ENCODE measurements around the gene TAPT1.

The TAPT1 gene

GRCh38 chr4:16237715-16238114, 11.4 kb upstream of the TAPT1 start:
- Histone ChIP-seq H3K9me3 (ENCODE audit: low read length) (no peaks in the 10 kb centered on the region), H3K4me3 (ENCODE audit: low read length) (no peak overlapping the region), H3K36me3 (ENCODE audit: insufficient read depth, low read length) (no peaks in the 10 kb centered on the region), H3K4me1 (ENCODE audit: insufficient read depth, low read length) (no peaks in the 10 kb centered on the region), H3K27me3 (ENCODE audit: insufficient read depth, low read length) (no peaks in the 10 kb centered on the region), H2AFZ (ENCODE audit: low read depth, low read length) (no peak overlapping the region)

DNA sequence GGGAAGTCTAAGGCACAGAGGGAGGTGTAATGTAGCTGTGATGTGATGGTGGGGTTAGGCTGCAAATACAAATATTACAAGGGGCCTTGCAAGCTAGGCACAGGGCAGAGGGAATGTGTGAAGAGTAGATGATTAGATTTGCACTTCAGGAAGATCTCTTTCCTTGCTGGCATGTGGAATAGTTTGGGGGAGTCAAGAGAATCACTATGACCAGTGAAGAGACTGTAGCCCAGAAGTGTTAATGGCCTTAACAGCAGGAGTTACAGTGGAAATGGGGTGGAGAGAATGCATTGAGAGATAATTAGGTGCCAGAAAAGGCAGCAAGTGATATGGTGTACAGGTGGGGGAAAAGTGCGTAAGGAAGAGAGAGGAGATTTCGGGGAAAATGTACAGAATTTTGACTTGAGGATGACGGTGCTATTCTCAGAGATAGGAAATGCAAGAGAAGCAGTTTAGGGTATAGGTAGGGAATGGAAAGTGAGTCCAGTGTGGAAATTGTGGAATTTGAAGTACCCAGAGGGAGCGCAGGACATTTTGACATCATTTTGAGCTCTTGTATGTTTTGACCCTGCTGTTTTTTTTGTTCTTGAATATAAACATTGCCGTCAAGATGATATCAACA, 10.2 kb upstream of the TAPT1 start:
- Histone ChIP-seq H3K9me3 (ENCODE audit: low read length) (no peaks in the 10 kb centered on the region), H3K27me3 (ENCODE audit: insufficient read depth, low read length) (no peaks in the 10 kb centered on the region), H3K4me1 (ENCODE audit: insufficient read depth, low read length) (no peaks in the 10 kb centered on the region), H2AFZ (ENCODE audit: low read depth, low read length) (no peak overlapping the region), H3K4me3 (ENCODE audit: low read length) (no peak overlapping the region), H3K36me3 (ENCODE audit: insufficient read depth, low read length) (no peaks in the 10 kb centered on the region)

- Histone ChIP-seq H3K36me3 (ENCODE audit: insufficient read depth, low read length) (no peaks in the 10 kb centered on the region), H3K4me1 (ENCODE audit: insufficient read depth, low read length) (no peaks in the 10 kb centered on the region)
Measured at GRCh38 chr4:16235209-16235608, 8.9 kb upstream of the TAPT1 start.

DNA sequence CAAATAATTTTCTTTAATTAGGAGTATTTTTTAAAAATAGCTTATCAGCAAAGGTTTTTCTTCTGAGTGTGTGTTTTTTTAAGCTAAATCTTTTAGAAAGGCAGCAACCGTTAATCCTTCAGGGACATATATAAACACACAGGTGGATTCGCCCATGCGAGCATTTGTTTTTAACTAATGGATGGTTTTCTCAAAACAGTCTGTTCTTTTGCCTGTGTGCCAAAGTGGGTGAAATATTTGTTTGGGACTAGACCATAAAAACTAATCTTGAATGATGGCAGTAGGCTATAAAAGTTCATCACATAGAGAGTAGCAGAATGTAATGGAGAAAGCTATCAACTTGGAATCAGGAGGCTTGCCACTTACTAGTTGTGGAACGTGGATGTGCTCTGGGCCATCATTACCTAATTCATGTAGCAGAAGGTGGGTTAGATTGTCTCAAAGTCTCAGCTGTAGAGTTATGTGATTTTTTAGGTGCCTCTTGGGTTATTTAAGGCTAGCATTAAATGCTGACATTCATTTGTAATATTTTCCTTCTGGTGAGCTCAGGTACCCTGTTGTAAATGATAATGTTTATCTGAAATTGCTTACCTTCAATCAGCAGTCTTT, 7.4 kb upstream of the TAPT1 start:
- H3K9me3 ChIP-seq (ENCODE audit: low read length): no peaks in the 10 kb centered on the region
- H3K4me3 ChIP-seq (ENCODE audit: low read length): no peak overlapping the region
- no peaks in the 10 kb centered on the region for H3K4me1 ChIP-seq (ENCODE audit: insufficient read depth, low read length)
- H2AFZ ChIP-seq (ENCODE audit: low read depth, low read length): no peak overlapping the region
- H3K27me3 ChIP-seq (ENCODE audit: insufficient read depth, low read length): no peaks in the 10 kb centered on the region
- H3K36me3 ChIP-seq (ENCODE audit: insufficient read depth, low read length): no peaks in the 10 kb centered on the region

More at GRCh38 chr4:16235209-16235608, 8.9 kb upstream of the TAPT1 start:
- Histone ChIP-seq H3K9me3 (ENCODE audit: low read length) (no peaks in the 10 kb centered on the region), H2AFZ (ENCODE audit: low read depth, low read length) (no peak overlapping the region), H3K4me3 (ENCODE audit: low read length) (no peak overlapping the region), H3K27me3 (ENCODE audit: insufficient read depth, low read length) (no peaks in the 10 kb centered on the region)

- Histone ChIP-seq H3K4me1 (ENCODE audit: insufficient read depth, low read length) (peaks cover 8% of the 10 kb centered on the region), H3K36me3 (ENCODE audit: insufficient read depth, low read length) (no peaks in the 10 kb centered on the region), H3K27me3 (ENCODE audit: insufficient read depth, low read length) (no peaks in the 10 kb centered on the region), H2AFZ (ENCODE audit: low read depth, low read length) (no peak overlapping the region), H3K4me3 (ENCODE audit: low read length) (no peak overlapping the region), H3K9me3 (ENCODE audit: low read length) (no peaks in the 10 kb centered on the region)
Measured at GRCh38 chr4:16231570-16232245, 5.4 kb upstream of the TAPT1 start.

DNA sequence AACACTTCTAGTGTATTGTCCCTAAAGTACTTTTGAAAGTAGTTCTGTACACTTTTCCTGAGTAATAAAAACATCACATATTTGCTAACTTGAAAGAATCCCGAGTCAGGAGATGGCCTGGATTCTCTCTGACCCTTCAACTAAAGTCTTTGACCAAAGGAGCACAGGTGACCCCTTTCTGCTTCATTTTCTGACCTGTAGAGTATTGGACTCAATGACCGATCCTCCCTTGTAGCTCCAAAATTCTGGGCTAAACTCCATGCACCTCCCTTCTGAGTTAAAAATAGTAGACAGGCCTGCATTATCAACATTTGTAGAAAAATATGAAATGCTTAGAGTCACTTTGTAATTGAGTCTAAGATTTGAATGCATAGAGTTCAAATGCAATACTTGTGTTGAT, 4.0 kb upstream of the TAPT1 start:
- Histone ChIP-seq H3K36me3 (ENCODE audit: insufficient read depth, low read length) (no peaks in the 10 kb centered on the region), H3K4me1 (ENCODE audit: insufficient read depth, low read length) (peaks cover 13% of the 10 kb centered on the region), H2AFZ (ENCODE audit: low read depth, low read length) (no peak overlapping the region), H3K4me3 (ENCODE audit: low read length) (no peak overlapping the region), H3K27me3 (ENCODE audit: insufficient read depth, low read length) (no peaks in the 10 kb centered on the region), H3K9me3 (ENCODE audit: low read length) (no peaks in the 10 kb centered on the region)

DNA sequence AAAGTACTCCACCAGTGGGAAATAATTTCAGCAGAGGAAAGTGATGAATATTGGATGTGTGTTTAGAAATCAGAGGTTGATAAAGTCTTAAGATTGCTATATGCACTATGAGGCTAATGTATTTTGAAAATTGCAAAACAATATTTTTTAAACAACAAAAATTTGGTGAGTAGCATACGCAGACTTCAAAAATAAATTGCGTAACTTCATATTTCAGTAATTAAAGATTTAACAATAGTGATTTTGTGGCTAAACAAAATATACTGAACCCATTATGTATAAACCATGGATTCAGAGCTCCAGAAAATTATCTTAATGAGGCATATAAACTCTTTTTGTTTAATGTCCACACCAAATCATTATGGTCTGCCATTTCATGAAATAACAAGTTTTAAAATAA, 3.3 kb upstream of the TAPT1 start:
- Histone ChIP-seq H3K4me3 (ENCODE audit: low read length) (no peak overlapping the region), H3K27me3 (ENCODE audit: insufficient read depth, low read length) (no peaks in the 10 kb centered on the region), H3K9me3 (ENCODE audit: low read length) (no peaks in the 10 kb centered on the region), H3K4me1 (ENCODE audit: insufficient read depth, low read length) (peaks cover 20% of the 10 kb centered on the region), H3K36me3 (ENCODE audit: insufficient read depth, low read length) (no peaks in the 10 kb centered on the region), H2AFZ (ENCODE audit: low read depth, low read length) (no peak overlapping the region)

DNA sequence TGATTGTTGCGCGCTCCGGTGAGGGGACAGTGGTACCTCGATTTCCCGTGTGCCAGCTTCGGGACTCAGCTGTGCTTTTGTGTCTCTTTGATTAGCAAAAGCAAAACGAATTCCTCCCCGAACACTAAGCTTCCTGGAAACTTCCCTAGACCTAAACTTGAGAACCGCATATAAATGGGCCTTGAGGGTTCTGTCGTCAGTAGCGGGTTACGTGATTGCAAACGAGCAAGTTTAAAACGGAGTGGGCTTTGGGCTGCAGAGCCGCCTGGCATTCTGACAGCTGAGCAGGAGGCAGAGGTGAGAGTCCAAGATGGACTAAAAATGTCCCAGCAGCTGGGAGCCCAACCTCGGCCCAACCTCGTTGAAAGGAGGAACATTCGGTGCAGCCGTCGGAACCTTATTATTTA, 1.2 kb upstream of the TAPT1 start:
- H3K36me3 ChIP-seq (ENCODE audit: insufficient read depth, low read length): no peaks in the 10 kb centered on the region
- peaks cover 24% of the 10 kb centered on the region for H3K4me1 ChIP-seq (ENCODE audit: insufficient read depth, low read length)
- no peaks in the 10 kb centered on the region for H3K27me3 ChIP-seq (ENCODE audit: insufficient read depth, low read length)
- H2AFZ ChIP-seq (ENCODE audit: low read depth, low read length): peak overlapping the region; percentile 50
- no peaks in the 10 kb centered on the region for H3K9me3 ChIP-seq (ENCODE audit: low read length)
- peak overlapping the region; percentile 74 for H3K4me3 ChIP-seq (ENCODE audit: low read length)

- Histone ChIP-seq H3K27me3 (ENCODE audit: insufficient read depth, low read length) (no peaks in the 10 kb centered on the region), H2AFZ (ENCODE audit: low read depth, low read length) (peak overlapping the region; percentile 50), H3K36me3 (ENCODE audit: insufficient read depth, low read length) (no peaks in the 10 kb centered on the region), H3K9me3 (ENCODE audit: low read length) (no peaks in the 10 kb centered on the region), H3K4me1 (ENCODE audit: insufficient read depth, low read length) (peaks cover 24% of the 10 kb centered on the region), H3K4me3 (ENCODE audit: low read length) (peak overlapping the region; percentile 74)
Measured at GRCh38 chr4:16226816-16227461, 668 bp upstream of the TAPT1 start.

GRCh38 chr4:16225167-16225862, 956 bp downstream of the TAPT1 start:
- H3K27me3 ChIP-seq (ENCODE audit: insufficient read depth, low read length): no peaks in the 10 kb centered on the region
- peak overlapping the region; percentile 74 for H3K4me3 ChIP-seq (ENCODE audit: low read length)
- no peaks in the 10 kb centered on the region for H3K9me3 ChIP-seq (ENCODE audit: low read length)
- H2AFZ ChIP-seq (ENCODE audit: low read depth, low read length): no peak overlapping the region
- peaks cover 24% of the 10 kb centered on the region for H3K4me1 ChIP-seq (ENCODE audit: insufficient read depth, low read length)
- H3K36me3 ChIP-seq (ENCODE audit: insufficient read depth, low read length): no peaks in the 10 kb centered on the region

GRCh38 chr4:16224264-16225166, 1.8 kb downstream of the TAPT1 start:
- peaks cover 2% of the 10 kb centered on the region for H3K9me3 ChIP-seq (ENCODE audit: low read length)
- H2AFZ ChIP-seq (ENCODE audit: low read depth, low read length): no peak overlapping the region
- no peaks in the 10 kb centered on the region for H3K36me3 ChIP-seq (ENCODE audit: insufficient read depth, low read length)
- peak overlapping the region; percentile 74 for H3K4me3 ChIP-seq (ENCODE audit: low read length)
- no peaks in the 10 kb centered on the region for H3K27me3 ChIP-seq (ENCODE audit: insufficient read depth, low read length)
- peaks cover 24% of the 10 kb centered on the region for H3K4me1 ChIP-seq (ENCODE audit: insufficient read depth, low read length)

DNA sequence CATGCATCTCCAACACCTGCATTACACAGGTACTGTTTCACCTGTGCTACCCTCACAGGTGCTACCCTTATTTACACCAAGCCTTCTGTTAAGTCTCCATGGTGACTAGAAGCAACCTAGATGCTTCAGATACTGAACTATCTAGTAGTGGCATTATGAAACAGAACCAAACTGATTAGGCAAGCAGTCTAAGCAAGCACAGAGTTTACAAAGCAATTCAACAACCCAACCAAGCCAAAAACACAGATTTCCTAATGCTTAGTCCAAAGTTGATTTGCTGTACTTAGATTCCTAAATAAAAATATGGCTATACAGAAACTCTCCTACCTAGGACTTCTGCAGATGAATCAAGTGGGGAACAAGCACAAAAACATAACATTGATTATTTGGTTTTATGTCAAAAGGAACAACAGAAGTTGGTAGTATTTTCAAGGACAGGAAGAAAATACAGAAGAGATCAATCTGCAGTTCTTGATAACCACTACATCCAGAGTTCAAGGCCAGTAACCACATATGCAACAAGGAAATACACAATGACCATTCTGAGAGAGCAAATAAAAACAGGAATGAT, 3.2 kb downstream of the TAPT1 start:
- Histone ChIP-seq H3K27me3 (ENCODE audit: insufficient read depth, low read length) (no peaks in the 10 kb centered on the region), H3K36me3 (ENCODE audit: insufficient read depth, low read length) (no peaks in the 10 kb centered on the region), H3K4me1 (ENCODE audit: insufficient read depth, low read length) (peaks cover 24% of the 10 kb centered on the region), H2AFZ (ENCODE audit: low read depth, low read length) (no peak overlapping the region), H3K9me3 (ENCODE audit: low read length) (peaks cover 2% of the 10 kb centered on the region), H3K4me3 (ENCODE audit: low read length) (no peak overlapping the region)

Data from neuron (in vitro differentiated cells).